ENCODE measurements around the gene SYNE2.

GRCh38 chr14:63982156-63982555 is 129.4 kb downstream of the SYNE2 start:
- TF ChIP-seq CTCF (conservative IDR thresholded peaks at IDR 0.05 in 1 of 2, IDR thresholded peaks at IDR 0.05 in 1 of 2; ENCODE audit: low read depth in 1 of 2, low read length in 2 of 2), result no peak
- no peak for TF ChIP-seq EZH2 (IDR thresholded peaks at IDR 0.05; ENCODE audit: low read length, missing control alignments)

Data from fibroblast of lung (primary cell).